ENCODE results near the gene KMT2B.
A peak's percentile ranks its signal among the peaks of the same experiment; 100 is the strongest.
"Not testable (repeated sequence)": the region's sequence is repeated elsewhere in the genome, so short reads cannot be mapped to it uniquely, and the experiment has no call there.

Gene KMT2B

GRCh38 chr19:35689836-35690235 lies 28.0 kb upstream of the KMT2B start:
- no peaks in the 10 kb centered on the region for H3K79me1 ChIP-seq (ENCODE audit: low read length)
- H3K9ac ChIP-seq (ENCODE audit: low read length): no peak overlapping the region
- no peak overlapping the region for H2BK5ac ChIP-seq (ENCODE audit: low read depth, low read length, poor library complexity)
- H3K9me3 ChIP-seq (ENCODE audit: insufficient read depth, low read depth, low read length): no peaks in the 10 kb centered on the region
- H2AFZ ChIP-seq (ENCODE audit: insufficient read depth, low read length, poor library complexity): no peak overlapping the region
- H4K8ac ChIP-seq (ENCODE audit: low read depth, low read length): no peak overlapping the region
- no peak overlapping the region for H2BK12ac ChIP-seq (ENCODE audit: low read length)
- DNase-seq: peak; percentile 45 to 90
- H2BK120ac ChIP-seq (ENCODE audit: insufficient read depth, low read length, poor library complexity): no peak overlapping the region
- no peaks in the 10 kb centered on the region for H3K27me3 ChIP-seq (ENCODE audit: insufficient read depth, low read length)
- no peak overlapping the region for H3K4me2 ChIP-seq (ENCODE audit: low read length)
- H3K36me3 ChIP-seq (ENCODE audit: control insufficient read depth in 1 of 2, insufficient read depth in 2 of 2, low read length in 2 of 2): no peaks in the 10 kb centered on the region
- H3K4me3 ChIP-seq (ENCODE audit: low read depth, low read length): no peak overlapping the region
- H3K18ac ChIP-seq (ENCODE audit: low read length): no peak overlapping the region
- no peak overlapping the region for H3K4ac ChIP-seq (ENCODE audit: low read depth, low read length)
- no peak overlapping the region for H4K12ac ChIP-seq (ENCODE audit: low read depth, low read length)
- no peak overlapping the region for H3K14ac ChIP-seq (ENCODE audit: low read length)
- no peak overlapping the region for H2AK5ac ChIP-seq (ENCODE audit: low read length)
- H4K91ac ChIP-seq (ENCODE audit: low read depth, low read length): no peak overlapping the region
- no peak overlapping the region for H3K23ac ChIP-seq (ENCODE audit: low read length)
- H3K79me2 ChIP-seq (ENCODE audit: control insufficient read depth, insufficient read depth, low read length, poor library complexity): no peaks in the 10 kb centered on the region
- no CpG with 5 or more reads among the region's 4 CpGs for WGBS (ENCODE audit: extremely low coverage, insufficient coverage, insufficient read length)
- peaks cover 4 to 5% of the 10 kb centered on the region in 2 experiments for H3K4me1 ChIP-seq (ENCODE audit: control insufficient read depth in 1 of 2, insufficient read depth in 2 of 2, low read length in 2 of 2)
- no peak overlapping the region for H3K27ac ChIP-seq (ENCODE audit: low read depth, low read length)

GRCh38 chr19:35691106-35691505 lies 26.7 kb upstream of the KMT2B start:
- H3K23ac ChIP-seq (ENCODE audit: low read length); H3K14ac ChIP-seq (ENCODE audit: low read length); H3K4me2 ChIP-seq (ENCODE audit: low read length); H2BK12ac ChIP-seq (ENCODE audit: low read length); H3K4me1 ChIP-seq (ENCODE audit: control insufficient read depth in 1 of 2, insufficient read depth in 2 of 2, low read length in 2 of 2); H3K4ac ChIP-seq (ENCODE audit: low read depth, low read length); DNase-seq; H3K27ac ChIP-seq (ENCODE audit: low read depth, low read length); H3K18ac ChIP-seq (ENCODE audit: low read length); H3K36me3 ChIP-seq (ENCODE audit: control insufficient read depth in 1 of 2, insufficient read depth in 2 of 2, low read length in 2 of 2); H3K79me2 ChIP-seq (ENCODE audit: control insufficient read depth, insufficient read depth, low read length, poor library complexity); H3K79me1 ChIP-seq (ENCODE audit: low read length); H3K9ac ChIP-seq (ENCODE audit: low read length); H3K4me3 ChIP-seq (ENCODE audit: low read depth, low read length); H3K27me3 ChIP-seq (ENCODE audit: insufficient read depth, low read length); H3K9me3 ChIP-seq (ENCODE audit: insufficient read depth, low read depth, low read length); H2BK5ac ChIP-seq (ENCODE audit: low read depth, low read length, poor library complexity); H2AK5ac ChIP-seq (ENCODE audit: low read length); H4K91ac ChIP-seq (ENCODE audit: low read depth, low read length); H2BK120ac ChIP-seq (ENCODE audit: insufficient read depth, low read length, poor library complexity); H2AFZ ChIP-seq (ENCODE audit: insufficient read depth, low read length, poor library complexity); H4K8ac ChIP-seq (ENCODE audit: low read depth, low read length); H4K12ac ChIP-seq (ENCODE audit: low read depth, low read length): not testable (repeated sequence)
- no CpG with 5 or more reads among the region's 37 CpGs for WGBS (ENCODE audit: extremely low coverage, insufficient coverage, insufficient read length)

GRCh38 chr19:35692010-35692409 lies 25.8 kb upstream of the KMT2B start:
- H2BK120ac ChIP-seq (ENCODE audit: insufficient read depth, low read length, poor library complexity): no peak overlapping the region

GRCh38 chr19:35693422-35693821 lies 24.4 kb upstream of the KMT2B start:
- H3K4me3 ChIP-seq (ENCODE audit: low read depth, low read length): no peak overlapping the region
- H2BK5ac ChIP-seq (ENCODE audit: low read depth, low read length, poor library complexity): no peak overlapping the region
- no peak overlapping the region for H4K91ac ChIP-seq (ENCODE audit: low read depth, low read length)
- H3K79me2 ChIP-seq (ENCODE audit: control insufficient read depth, insufficient read depth, low read length, poor library complexity): no peaks in the 10 kb centered on the region
- no peak overlapping the region for H3K18ac ChIP-seq (ENCODE audit: low read length)
- no peak overlapping the region for H3K27ac ChIP-seq (ENCODE audit: low read depth, low read length)
- no peak overlapping the region for H2BK12ac ChIP-seq (ENCODE audit: low read length)
- no peak overlapping the region for H3K23ac ChIP-seq (ENCODE audit: low read length)
- no CpG with 5 or more reads among the region's 8 CpGs for WGBS (ENCODE audit: extremely low coverage, insufficient coverage, insufficient read length)
- no peak overlapping the region for H2AK5ac ChIP-seq (ENCODE audit: low read length)
- no peak overlapping the region for H3K9ac ChIP-seq (ENCODE audit: low read length)
- no peaks in the 10 kb centered on the region for H3K36me3 ChIP-seq (ENCODE audit: control insufficient read depth in 1 of 2, insufficient read depth in 2 of 2, low read length in 2 of 2)
- no peak overlapping the region for H2BK120ac ChIP-seq (ENCODE audit: insufficient read depth, low read length, poor library complexity)
- no peak overlapping the region for H2AFZ ChIP-seq (ENCODE audit: insufficient read depth, low read length, poor library complexity)
- no peak overlapping the region for H4K8ac ChIP-seq (ENCODE audit: low read depth, low read length)
- H3K4me1 ChIP-seq (ENCODE audit: control insufficient read depth in 1 of 2, insufficient read depth in 2 of 2, low read length in 2 of 2): peaks cover 4 to 5% of the 10 kb centered on the region in 2 experiments
- H4K12ac ChIP-seq (ENCODE audit: low read depth, low read length): no peak overlapping the region
- DNase-seq: no peak
- H3K4ac ChIP-seq (ENCODE audit: low read depth, low read length): no peak overlapping the region
- no peaks in the 10 kb centered on the region for H3K9me3 ChIP-seq (ENCODE audit: insufficient read depth, low read depth, low read length)
- no peaks in the 10 kb centered on the region for H3K79me1 ChIP-seq (ENCODE audit: low read length)
- no peak overlapping the region for H3K4me2 ChIP-seq (ENCODE audit: low read length)
- no peaks in the 10 kb centered on the region for H3K27me3 ChIP-seq (ENCODE audit: insufficient read depth, low read length)
- no peak overlapping the region for H3K14ac ChIP-seq (ENCODE audit: low read length)

More at GRCh38 chr19:35692010-35692409, 25.8 kb upstream of the KMT2B start:
- DNase-seq: no peak
- no peak overlapping the region for H2AK5ac ChIP-seq (ENCODE audit: low read length)
- H3K4me1 ChIP-seq (ENCODE audit: control insufficient read depth in 1 of 2, insufficient read depth in 2 of 2, low read length in 2 of 2): peaks cover 4 to 5% of the 10 kb centered on the region in 2 experiments
- no peak overlapping the region for H3K4me2 ChIP-seq (ENCODE audit: low read length)
- no peak overlapping the region for H3K23ac ChIP-seq (ENCODE audit: low read length)
- H3K36me3 ChIP-seq (ENCODE audit: control insufficient read depth in 1 of 2, insufficient read depth in 2 of 2, low read length in 2 of 2): no peaks in the 10 kb centered on the region
- no peak overlapping the region for H3K27ac ChIP-seq (ENCODE audit: low read depth, low read length)
- no peaks in the 10 kb centered on the region for H3K79me2 ChIP-seq (ENCODE audit: control insufficient read depth, insufficient read depth, low read length, poor library complexity)
- H2AFZ ChIP-seq (ENCODE audit: insufficient read depth, low read length, poor library complexity): no peak overlapping the region
- H4K8ac ChIP-seq (ENCODE audit: low read depth, low read length): no peak overlapping the region
- no peak overlapping the region for H3K4me3 ChIP-seq (ENCODE audit: low read depth, low read length)
- no peak overlapping the region for H3K9ac ChIP-seq (ENCODE audit: low read length)
- H2BK12ac ChIP-seq (ENCODE audit: low read length): no peak overlapping the region
- no peaks in the 10 kb centered on the region for H3K9me3 ChIP-seq (ENCODE audit: insufficient read depth, low read depth, low read length)
- H3K79me1 ChIP-seq (ENCODE audit: low read length): no peaks in the 10 kb centered on the region
- no peak overlapping the region for H4K12ac ChIP-seq (ENCODE audit: low read depth, low read length)
- no peaks in the 10 kb centered on the region for H3K27me3 ChIP-seq (ENCODE audit: insufficient read depth, low read length)
- no peak overlapping the region for H4K91ac ChIP-seq (ENCODE audit: low read depth, low read length)
- no CpG with 5 or more reads among the region's 11 CpGs for WGBS (ENCODE audit: extremely low coverage, insufficient coverage, insufficient read length)
- H3K4ac ChIP-seq (ENCODE audit: low read depth, low read length): no peak overlapping the region
- no peak overlapping the region for H3K18ac ChIP-seq (ENCODE audit: low read length)
- H2BK5ac ChIP-seq (ENCODE audit: low read depth, low read length, poor library complexity): no peak overlapping the region
- H3K14ac ChIP-seq (ENCODE audit: low read length): no peak overlapping the region

All from trophoblast cell (in vitro differentiated cells and primary cell).